Activated naive CD4-positive, alpha-beta T cell treated with anti-CD3 and anti-CD28 coated beads for 36 hours (primary cell): Measurements from ENCODE around the gene PTGIS. TPM values are rescaled to one million over a fixed set of nuclear protein-coding genes. Genes with fewer than 3 reads are reported as not detected.

Experiments used
- CTCF ChIA-PET: fragments of 350-600 bp; sonication (Branson Sonifier 250); formaldehyde crosslinking; loops from one replicate; lab custom pipeline; 2021; ENCODE audit warnings: antibody characterized with exemption; lab: Charles Lee
- DNase-seq: peaks from one replicate; pipeline ENCODE4 v3.0.0-alpha.2; 2020
- H3K27ac Mint-ChIP-seq: one replicate; pipeline ENCODE4 v1.8.0; 2021; ENCODE audit warnings: mild to moderate bottlenecking, mixed read lengths
- H3K27me3 Mint-ChIP-seq: one replicate; pipeline ENCODE4 v1.8.0; 2021; ENCODE audit warnings: low read depth, mixed read lengths
- H3K36me3 Mint-ChIP-seq: one replicate; pipeline ENCODE4 v1.8.0; 2021; ENCODE audit warnings: low read depth, mixed read lengths
- H3K4me1 Mint-ChIP-seq: one replicate; pipeline ENCODE4 v1.8.0; 2021; ENCODE audit warnings: low read depth, mixed read lengths
- H3K4me3 Mint-ChIP-seq: one replicate; pipeline ENCODE4 v1.8.0; 2021; ENCODE audit warnings: mild to moderate bottlenecking, moderate library complexity, mixed read lengths
- H3K9me3 Mint-ChIP-seq: one replicate; pipeline ENCODE4 v1.8.0; 2021; ENCODE audit warnings: mixed read lengths
- intact Hi-C: fragments of 100-400 bp; cut with micrococcal nuclease; formaldehyde crosslinking; loops from one replicate; pipeline ENCODE4 v1.15.1; 2023
- total RNA-seq, 2 experiments: library from RNA; stranded (reverse); gene quantifications; one replicate each; pipeline ENCODE4 v1.2.3, GENCODE V29; 2021

Gene PTGIS
- total RNA-seq, 2 experiments from 2014 or later: not detected

GRCh38 chr20:49526568-49526967, 41.4 kb downstream of the PTGIS start:
- peaks cover 3% of the 10 kb centered on the region for H3K36me3 Mint-ChIP-seq
- H3K27me3 Mint-ChIP-seq: peaks cover 13% of the 10 kb centered on the region
- H3K9me3 Mint-ChIP-seq: peaks cover 3% of the 10 kb centered on the region
- no peaks in the 10 kb centered on the region for H3K4me1 Mint-ChIP-seq
- CTCF ChIA-PET: interaction anchor here (1.0 kb wide), 1 partner anchor 8 kb away, joined by 4 read pairs; no protein-coding TSS in a partner anchor
- H3K4me3 Mint-ChIP-seq: no peak overlapping the region
- no peak overlapping the region for H3K27ac Mint-ChIP-seq
- intact Hi-C loops: no loop called here
- no peak for DNase-seq

DNA sequence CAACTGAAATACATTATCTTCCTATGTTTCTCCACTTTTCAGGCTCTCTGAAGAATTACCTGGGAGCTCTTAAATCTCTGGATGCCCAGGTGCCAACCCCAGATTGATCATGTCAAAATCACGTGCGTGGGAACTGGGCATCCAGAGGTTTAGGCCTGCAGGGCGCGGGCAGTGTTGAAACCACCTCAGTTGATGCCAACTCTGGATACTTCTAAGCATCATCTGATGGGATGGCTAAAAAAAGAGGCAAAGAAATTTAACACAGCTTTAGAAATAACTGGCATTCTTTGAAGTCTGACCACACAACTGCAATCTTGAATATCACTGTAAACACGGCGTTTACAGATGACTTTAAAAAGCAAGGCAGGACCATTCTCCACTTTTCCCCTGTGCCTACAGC, 41.9 kb downstream of the PTGIS start:
- H3K4me1 Mint-ChIP-seq: no peaks in the 10 kb centered on the region
- no peak overlapping the region for H3K27ac Mint-ChIP-seq
- no peak overlapping the region for H3K4me3 Mint-ChIP-seq
- intact Hi-C loops: no loop called here
- peaks cover 3% of the 10 kb centered on the region for H3K9me3 Mint-ChIP-seq
- H3K27me3 Mint-ChIP-seq: peaks cover 13% of the 10 kb centered on the region
- H3K36me3 Mint-ChIP-seq: peaks cover 3% of the 10 kb centered on the region
- CTCF ChIA-PET: interaction anchor here (1.0 kb wide), 1 partner anchor 8 kb away, joined by 4 read pairs; no protein-coding TSS in a partner anchor
- no peak for DNase-seq

DNA sequence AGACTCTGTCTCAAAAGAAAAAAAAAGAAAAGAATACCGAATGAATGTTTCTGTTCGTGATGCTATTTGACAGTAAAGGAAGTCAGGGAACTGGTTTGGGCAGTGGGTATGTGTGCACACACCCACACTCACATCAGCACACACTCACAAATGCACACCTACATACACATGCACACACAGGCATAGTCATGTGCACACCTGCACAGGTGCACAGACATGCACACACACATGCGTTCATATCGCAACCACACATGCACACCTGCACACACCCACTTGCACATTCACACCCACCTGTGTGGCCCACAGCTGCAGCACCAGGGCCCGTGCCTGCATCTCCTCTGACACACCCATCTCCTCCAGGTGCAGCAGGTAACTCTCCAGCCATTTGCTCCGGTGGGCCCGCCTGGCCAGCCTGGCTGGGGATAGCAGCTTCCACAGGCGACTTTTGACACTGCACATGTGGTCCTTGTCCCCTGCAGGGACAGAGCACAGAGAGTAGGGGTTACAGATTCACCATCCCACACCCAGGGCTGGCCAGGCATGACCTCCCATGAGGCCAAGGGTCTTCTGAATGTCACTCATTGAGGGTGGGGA, 44.1 kb downstream of the PTGIS start:
- no peak for DNase-seq
- CTCF ChIA-PET: no interaction called here
- H3K9me3 Mint-ChIP-seq: peaks cover 3% of the 10 kb centered on the region
- no peak overlapping the region for H3K4me3 Mint-ChIP-seq
- peaks cover 11% of the 10 kb centered on the region for H3K27me3 Mint-ChIP-seq
- H3K36me3 Mint-ChIP-seq: peaks cover 3% of the 10 kb centered on the region
- H3K4me1 Mint-ChIP-seq: no peaks in the 10 kb centered on the region
- intact Hi-C loops: no loop called here
- no peak overlapping the region for H3K27ac Mint-ChIP-seq

- intact Hi-C loops: no loop called here
- peaks cover 11% of the 10 kb centered on the region for H3K27me3 Mint-ChIP-seq
- CTCF ChIA-PET: interaction anchor here (1.3 kb wide), 1 partner anchor 11 kb away, joined by 3 read pairs; no protein-coding TSS in a partner anchor
- H3K27ac Mint-ChIP-seq: no peak overlapping the region
- H3K36me3 Mint-ChIP-seq: peaks cover 3% of the 10 kb centered on the region
- H3K4me1 Mint-ChIP-seq: no peaks in the 10 kb centered on the region
- DNase-seq: no peak
- peaks cover 3% of the 10 kb centered on the region for H3K9me3 Mint-ChIP-seq
- no peak overlapping the region for H3K4me3 Mint-ChIP-seq
These were observed 46.6 kb downstream of the PTGIS start for GRCh38 chr20:49521356-49521755.

GRCh38 chr20:49519777-49520359, 48.1 kb downstream of the PTGIS start:
- no peak for DNase-seq
- Mint-ChIP-seq H3K4me1 (no peaks in the 10 kb centered on the region), H3K4me3 (no peak overlapping the region), H3K9me3 (peaks cover 3% of the 10 kb centered on the region), H3K27ac (no peak overlapping the region), H3K36me3 (peaks cover 3% of the 10 kb centered on the region), H3K27me3 (peaks cover 11% of the 10 kb centered on the region)
- intact Hi-C loops: no loop called here
- CTCF ChIA-PET: no interaction called here

GRCh38 chr20:49519212-49519712, 48.7 kb downstream of the PTGIS start:
- H3K9me3 Mint-ChIP-seq: peaks cover 3% of the 10 kb centered on the region
- peaks cover 8% of the 10 kb centered on the region for H3K27me3 Mint-ChIP-seq
- no peak overlapping the region for H3K27ac Mint-ChIP-seq
- no peak overlapping the region for H3K4me3 Mint-ChIP-seq
- DNase-seq: no peak
- CTCF ChIA-PET: no interaction called here
- no peaks in the 10 kb centered on the region for H3K4me1 Mint-ChIP-seq
- H3K36me3 Mint-ChIP-seq: no peaks in the 10 kb centered on the region
- intact Hi-C loops: no loop called here

GRCh38 chr20:49518576-49518975, 49.4 kb downstream of the PTGIS start:
- peaks cover 3% of the 10 kb centered on the region for H3K9me3 Mint-ChIP-seq
- no peak overlapping the region for H3K4me3 Mint-ChIP-seq
- H3K36me3 Mint-ChIP-seq: no peaks in the 10 kb centered on the region
- H3K27me3 Mint-ChIP-seq: peaks cover 11% of the 10 kb centered on the region
- no peak overlapping the region for H3K27ac Mint-ChIP-seq
- intact Hi-C loops: no loop called here
- H3K4me1 Mint-ChIP-seq: no peaks in the 10 kb centered on the region
- no peak for DNase-seq
- CTCF ChIA-PET: interaction anchor here (0.7 kb wide), 1 partner anchor 14 kb away, joined by 3 read pairs; no protein-coding TSS in a partner anchor

- Mint-ChIP-seq H3K9me3 (peaks cover 3% of the 10 kb centered on the region), H3K4me1 (no peaks in the 10 kb centered on the region), H3K27ac (no peak overlapping the region), H3K36me3 (no peaks in the 10 kb centered on the region), H3K27me3 (peaks cover 11% of the 10 kb centered on the region), H3K4me3 (no peak overlapping the region)
- intact Hi-C loops: no loop called here
- no peak for DNase-seq
- CTCF ChIA-PET: interaction anchor here (0.7 to 1.0 kb wide), 2 partner anchors 9 to 15 kb away, joined by 3 to 4 read pairs; no protein-coding TSS in a partner anchor
These were observed 50.2 kb downstream of the PTGIS start for GRCh38 chr20:49517805-49518100.

DNA sequence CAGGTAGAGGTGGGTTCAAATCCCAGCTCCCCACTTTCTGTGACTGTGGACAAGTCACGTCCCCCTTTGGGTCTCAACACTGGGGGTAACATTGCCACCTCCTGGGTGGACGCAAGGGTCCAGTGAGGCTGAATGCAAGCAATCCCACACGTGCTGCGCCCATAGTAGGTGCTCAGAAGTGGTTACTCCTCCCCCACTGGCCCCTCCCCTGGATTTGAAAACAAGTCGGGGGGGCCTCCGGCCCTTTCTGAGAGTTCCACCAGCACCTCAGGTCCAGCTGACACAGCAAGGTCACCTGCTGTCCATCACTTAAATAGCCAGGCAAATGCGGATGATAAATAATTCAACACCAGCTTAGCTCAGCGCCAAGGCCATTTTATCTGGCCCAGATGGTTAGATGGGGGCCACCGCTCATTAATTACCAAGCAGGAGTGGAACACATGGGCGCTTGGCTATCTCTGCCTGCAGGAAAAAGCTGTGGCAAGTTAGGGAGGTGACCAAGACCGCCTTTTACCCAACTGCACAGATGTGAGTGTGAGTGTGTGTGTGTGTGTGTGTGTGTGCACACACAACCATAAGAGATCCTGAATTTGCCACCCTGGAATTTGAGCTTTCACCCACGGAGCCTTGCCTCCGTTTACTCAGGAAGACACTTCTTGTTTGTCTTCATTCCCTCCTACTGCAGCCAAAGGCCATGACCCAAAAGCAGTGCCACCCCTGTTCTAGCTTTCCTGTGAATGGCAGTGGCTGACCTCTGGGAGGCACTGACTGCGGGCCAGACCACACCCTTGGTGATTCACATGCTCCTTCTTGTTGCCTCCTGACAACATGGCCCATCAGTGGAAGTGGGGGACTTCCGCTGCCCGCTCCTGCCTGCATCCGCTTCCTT, 50.8 kb downstream of the PTGIS start:
- Mint-ChIP-seq H3K9me3 (peaks cover 3% of the 10 kb centered on the region), H3K27ac (no peak overlapping the region), H3K36me3 (no peaks in the 10 kb centered on the region), H3K4me1 (no peaks in the 10 kb centered on the region), H3K4me3 (no peak overlapping the region), H3K27me3 (peaks cover 7% of the 10 kb centered on the region)
- CTCF ChIA-PET: interaction anchor here (1.0 to 1.3 kb wide), 2 partner anchors 9 to 11 kb away, joined by 4 read pairs; no protein-coding TSS in a partner anchor
- intact Hi-C loops: no loop called here
- DNase-seq: no peak

DNA sequence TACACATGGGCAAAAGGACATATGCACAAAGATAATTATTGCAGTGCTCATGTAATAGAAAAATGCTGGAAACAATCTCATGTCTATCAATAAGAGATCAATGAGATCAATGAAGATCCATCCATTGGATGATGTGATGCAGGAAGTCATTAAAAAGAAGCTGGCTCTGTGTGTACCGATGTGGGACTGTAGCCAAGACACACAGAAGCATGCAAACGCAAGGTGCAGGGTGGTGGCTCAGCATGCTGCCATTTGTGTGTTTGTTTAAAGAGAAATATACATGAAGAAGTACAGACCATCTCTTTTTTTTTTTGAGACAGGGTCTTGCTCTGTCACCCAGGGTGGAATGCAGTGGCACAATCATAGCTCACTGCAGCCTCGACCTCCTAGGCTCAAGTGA, 52.4 kb downstream of the PTGIS start:
- peaks cover 2% of the 10 kb centered on the region for H3K27me3 Mint-ChIP-seq
- CTCF ChIA-PET: interaction anchor here (0.5 to 1.4 kb wide), 3 partner anchors 19 to 63 kb away, joined by 3 to 4 read pairs (median 4); no protein-coding TSS in a partner anchor
- no peaks in the 10 kb centered on the region for H3K36me3 Mint-ChIP-seq

GRCh38 chr20:49513517-49513916, 54.4 kb downstream of the PTGIS start:
- no peaks in the 10 kb centered on the region for H3K4me1 Mint-ChIP-seq
- H3K4me3 Mint-ChIP-seq: no peak overlapping the region
- H3K9me3 Mint-ChIP-seq: no peaks in the 10 kb centered on the region
- peaks cover 9% of the 10 kb centered on the region for H3K27me3 Mint-ChIP-seq
- no peaks in the 10 kb centered on the region for H3K36me3 Mint-ChIP-seq
- no peak for DNase-seq
- CTCF ChIA-PET: no interaction called here
- no peak overlapping the region for H3K27ac Mint-ChIP-seq
- intact Hi-C loops: no loop called here

More for the DNA sequence above, 52.4 kb downstream of the PTGIS start:
- DNase-seq: no peak
- no peak overlapping the region for H3K4me3 Mint-ChIP-seq
- no peaks in the 10 kb centered on the region for H3K9me3 Mint-ChIP-seq
- no peaks in the 10 kb centered on the region for H3K4me1 Mint-ChIP-seq
- no peak overlapping the region for H3K27ac Mint-ChIP-seq
- intact Hi-C loops: no loop called here

GRCh38 chr20:49513009-49513408, 54.9 kb downstream of the PTGIS start:
- CTCF ChIA-PET: no interaction called here
- H3K9me3 Mint-ChIP-seq: no peaks in the 10 kb centered on the region
- H3K27ac Mint-ChIP-seq: no peak overlapping the region
- no peak overlapping the region for H3K4me3 Mint-ChIP-seq
- no peaks in the 10 kb centered on the region for H3K4me1 Mint-ChIP-seq
- H3K36me3 Mint-ChIP-seq: no peaks in the 10 kb centered on the region
- intact Hi-C loops: no loop called here
- DNase-seq: no peak
- H3K27me3 Mint-ChIP-seq: peaks cover 11% of the 10 kb centered on the region
